A549 treated with CpdA at 1 μM for 4 hours (cell line): ENCODE data around the gene BRMS1L. TPM values are rescaled to one million over a fixed set of nuclear protein-coding genes. Genes with fewer than 3 reads are reported as not detected.

Experiments
- total RNA-seq: library from RNA; stranded (reverse); fragments of 200-300 nt; extraction: Qiagen RNA extraction; gene quantifications from 5 replicates; pipeline ENCODE4 v1.2.3, GENCODE V29; 2022; ENCODE audit warnings: low read depth

BRMS1L gene, protein sequence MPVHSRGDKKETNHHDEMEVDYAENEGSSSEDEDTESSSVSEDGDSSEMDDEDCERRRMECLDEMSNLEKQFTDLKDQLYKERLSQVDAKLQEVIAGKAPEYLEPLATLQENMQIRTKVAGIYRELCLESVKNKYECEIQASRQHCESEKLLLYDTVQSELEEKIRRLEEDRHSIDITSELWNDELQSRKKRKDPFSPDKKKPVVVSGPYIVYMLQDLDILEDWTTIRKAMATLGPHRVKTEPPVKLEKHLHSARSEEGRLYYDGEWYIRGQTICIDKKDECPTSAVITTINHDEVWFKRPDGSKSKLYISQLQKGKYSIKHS
- total RNA-seq: 10.8 to 16.7 TPM (median 12.1 TPM) in 5 replicates

DNA sequence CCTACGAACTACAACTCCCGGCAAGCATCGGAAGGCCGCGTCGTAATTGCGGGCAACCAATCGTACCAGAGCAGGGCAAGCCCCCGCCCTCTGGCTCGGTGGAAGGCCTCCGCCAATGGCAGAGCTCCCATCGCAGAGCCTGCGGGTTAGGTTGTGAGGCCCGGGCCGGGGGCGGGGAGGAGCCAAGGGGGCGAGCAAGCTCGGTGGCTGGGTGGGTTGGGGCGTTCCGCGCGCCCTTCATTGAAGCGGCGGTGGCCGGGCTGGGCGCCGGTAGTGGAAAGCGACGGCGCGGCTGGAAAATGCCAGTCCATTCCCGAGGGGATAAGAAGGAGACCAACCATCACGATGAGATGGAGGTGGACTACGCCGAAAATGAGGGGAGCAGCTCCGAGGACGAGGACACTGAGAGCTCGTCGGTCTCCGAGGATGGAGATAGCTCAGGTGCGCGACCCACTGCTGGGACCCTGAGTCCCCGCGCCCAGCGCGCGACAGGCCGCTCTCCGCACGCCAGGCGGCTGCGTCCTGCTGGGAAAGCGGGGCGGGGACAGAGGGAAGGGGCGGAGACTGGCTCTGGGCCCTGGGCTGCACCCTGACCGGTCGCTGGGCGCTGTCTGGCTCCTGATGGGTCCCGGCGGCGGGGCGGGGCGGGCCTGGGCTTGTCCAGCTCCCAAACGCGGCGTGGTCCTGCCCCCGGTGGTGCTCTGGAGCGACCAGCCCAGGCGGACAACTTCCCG, at the start of gene BRMS1L:
TSS of gene BRMS1L (plus strand) at position 121 of the 734 bp plus-strand sequence. CDS start at position 300, 179 bp downstream.

DNA sequence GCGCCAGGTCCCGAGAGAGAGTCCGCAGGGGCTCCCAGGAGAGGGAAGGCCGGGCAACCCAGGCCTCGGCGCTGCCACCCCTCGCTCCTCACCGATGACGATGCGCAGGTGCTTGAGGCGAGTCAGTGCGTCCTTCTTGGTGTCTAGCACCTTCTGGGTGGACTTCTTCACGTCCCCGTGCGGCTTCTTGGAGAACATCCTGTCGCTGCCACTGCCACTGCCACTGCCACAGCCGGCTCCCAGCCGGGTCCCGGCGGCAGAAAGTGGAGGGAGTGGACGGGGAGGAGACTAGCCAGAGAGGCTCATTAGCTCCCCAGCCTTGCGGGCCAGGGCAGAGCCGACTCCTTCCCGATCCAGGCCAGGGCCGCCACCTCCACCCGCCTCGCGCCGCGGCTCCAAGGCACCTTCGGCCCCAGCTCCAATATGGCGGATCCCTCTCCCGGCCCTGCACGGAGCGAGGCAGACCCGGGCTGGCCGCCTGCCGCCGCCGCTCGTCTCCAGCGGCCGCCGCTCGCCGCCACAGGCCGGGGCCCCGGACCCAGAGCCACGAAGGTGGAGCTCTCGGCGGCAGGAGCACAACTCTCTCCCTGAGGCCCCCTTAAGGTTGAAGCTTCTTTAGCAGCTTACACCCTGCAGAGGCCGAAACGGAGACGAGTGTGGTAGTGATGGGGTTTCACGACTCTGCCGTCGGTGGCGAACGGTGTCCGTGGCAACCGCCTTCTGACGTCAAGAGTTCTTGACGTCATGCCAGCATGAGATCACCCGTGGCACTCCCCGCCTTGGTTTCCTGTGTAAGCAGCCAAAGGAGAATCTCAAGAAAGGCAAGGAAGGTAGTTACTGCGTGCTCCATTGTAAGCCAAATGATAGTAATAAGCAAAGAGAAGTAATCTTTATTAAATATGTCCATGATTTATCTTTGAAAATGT, 17.2 kb upstream of the BRMS1L start, which contains the start of gene RALGAPA1:
TSS of gene RALGAPA1 (minus strand) at position 658 of the 926 bp plus-strand sequence. CDS start at position 198, 460 bp downstream.

Other genes starting within 250 kb of the BRMS1L start
- 7.4 to 10.1 TPM (median 8.4 TPM) in 5 replicates for gene RALGAPA1, start 17.0 kb upstream of the BRMS1L start, total RNA-seq